DMS53 (cell line): ENCODE data around the gene RNF148.
"Not testable (repeated sequence)": the region's sequence is repeated elsewhere in the genome, so short reads cannot be mapped to it uniquely, and the experiment has no call there.

Experiments
- DNase-seq: peaks from one replicate; lab custom pipeline; 2025; lab: John Stamatoyannopoulos, UW

RNF148 gene

GRCh38 chr7:122689346-122690109 lies 13.2 kb downstream of the RNF148 start:
- peak; percentile 21 for DNase-seq

DNA sequence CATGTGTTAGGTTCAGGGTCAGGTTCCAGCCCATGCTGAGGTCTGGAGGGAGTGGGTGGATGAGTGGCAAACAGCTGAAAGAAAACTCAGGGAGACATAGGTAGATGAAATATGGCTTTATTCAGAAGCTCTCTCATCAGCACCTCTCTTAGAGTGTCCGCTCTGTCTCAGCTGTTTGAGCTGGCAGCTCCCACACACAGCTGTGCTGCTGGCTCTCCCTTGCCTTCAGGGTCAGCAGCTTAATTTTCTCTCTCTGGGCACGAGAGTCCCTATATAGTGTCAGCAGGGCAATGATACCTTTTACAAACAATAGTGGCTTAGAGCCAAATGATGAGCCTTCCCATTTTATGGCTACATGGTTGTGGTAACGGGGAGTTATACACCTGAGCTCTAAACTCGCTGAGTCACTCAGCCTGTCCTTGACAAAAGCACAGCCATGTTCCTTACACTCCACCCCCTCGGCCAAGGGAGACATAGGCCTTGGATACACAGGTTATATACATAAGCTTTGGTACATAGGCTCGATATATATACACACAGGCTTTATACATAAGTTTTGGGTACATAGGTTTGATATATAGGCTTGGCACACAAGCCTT lies 14.2 kb downstream of the RNF148 start:
- DNase-seq, result peak; percentile 29

DNA sequence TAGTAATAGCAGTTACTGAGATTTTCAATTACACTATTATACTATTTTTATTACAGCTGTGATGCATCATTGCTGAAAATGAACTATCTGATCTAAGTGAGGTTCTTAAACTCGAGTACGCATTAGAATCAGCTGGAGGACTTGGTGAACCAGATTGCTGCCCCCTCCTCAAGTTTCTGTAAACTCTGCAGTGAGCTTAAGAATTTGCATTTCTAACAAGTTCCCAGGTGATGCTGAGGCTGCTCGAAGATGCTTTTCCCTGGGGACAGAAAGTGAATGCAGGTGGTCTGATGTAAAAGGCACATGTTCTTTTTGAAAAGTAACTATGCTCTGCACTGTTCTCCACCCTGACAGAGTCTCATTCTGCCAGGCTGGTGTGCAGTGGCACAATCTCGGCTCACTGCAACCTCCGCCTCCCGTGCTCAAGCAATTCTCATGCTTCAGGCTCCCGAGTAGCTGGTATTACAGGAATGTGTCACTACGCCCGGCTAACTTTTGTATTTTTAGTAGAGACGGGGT lies 16.3 kb downstream of the RNF148 start:
- DNase-seq, result no peak

- DNase-seq, result no peak
Measured at GRCh38 chr7:122684504-122684903, 18.2 kb downstream of the RNF148 start.

DNA sequence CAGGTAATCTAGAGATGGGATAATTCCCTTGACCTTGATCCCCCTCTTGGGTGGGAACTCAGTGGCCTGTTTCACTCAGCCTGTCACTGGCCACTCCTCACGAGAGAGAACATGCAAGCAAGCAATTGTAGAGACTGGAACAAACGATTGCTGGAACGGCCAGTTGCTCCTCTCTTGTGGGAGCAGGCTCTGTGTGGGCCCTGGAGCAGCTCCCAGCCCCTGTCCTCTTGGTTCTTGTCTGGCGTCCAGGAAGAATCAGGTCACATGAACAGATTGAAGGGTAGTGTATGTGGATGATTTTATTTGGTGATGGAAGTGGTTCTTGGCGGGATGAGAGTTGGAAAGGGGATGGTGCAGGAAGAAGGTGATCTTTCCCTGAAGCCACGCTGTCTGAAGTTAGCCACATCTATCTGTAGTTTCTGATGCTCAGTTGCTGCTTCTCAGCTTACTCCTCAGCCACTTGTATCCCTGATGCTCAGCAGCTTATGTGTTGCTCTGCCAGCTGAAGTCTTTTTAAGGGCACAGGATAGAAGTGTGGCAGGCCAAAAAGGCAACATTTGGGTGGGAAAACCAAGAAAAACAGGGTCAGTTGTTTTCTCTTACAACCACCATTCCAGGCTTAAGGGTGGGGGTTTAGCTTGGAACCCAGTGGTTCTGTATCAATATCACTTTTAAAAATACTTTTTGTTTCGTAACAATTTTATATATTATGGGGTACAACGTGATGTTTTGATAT lies 19.7 kb downstream of the RNF148 start:
- no peak for DNase-seq

DNA sequence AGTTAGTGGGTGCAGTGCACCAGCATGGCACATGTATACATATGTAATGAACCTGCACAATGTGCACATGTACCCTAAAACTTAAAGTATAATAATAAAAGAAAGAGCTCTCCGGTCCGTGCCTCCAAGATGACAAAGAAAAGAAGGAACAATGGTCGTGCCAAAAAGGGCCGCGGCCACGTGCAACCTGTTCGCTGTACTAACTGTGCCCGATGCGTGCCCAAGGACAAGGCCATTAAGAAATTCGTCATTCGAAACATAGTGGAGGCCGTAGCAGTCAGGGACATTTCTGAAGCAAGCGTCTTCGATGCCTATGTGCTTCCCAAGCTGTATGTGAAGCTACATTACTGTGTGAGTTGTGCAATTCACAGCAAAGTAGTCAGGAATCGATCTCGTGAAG lies 21.5 kb downstream of the RNF148 start:
- DNase-seq, result not testable (repeated sequence)

- peak; percentile 50 for DNase-seq
Measured at GRCh38 chr7:122679813-122680212, 22.9 kb downstream of the RNF148 start.

DNA sequence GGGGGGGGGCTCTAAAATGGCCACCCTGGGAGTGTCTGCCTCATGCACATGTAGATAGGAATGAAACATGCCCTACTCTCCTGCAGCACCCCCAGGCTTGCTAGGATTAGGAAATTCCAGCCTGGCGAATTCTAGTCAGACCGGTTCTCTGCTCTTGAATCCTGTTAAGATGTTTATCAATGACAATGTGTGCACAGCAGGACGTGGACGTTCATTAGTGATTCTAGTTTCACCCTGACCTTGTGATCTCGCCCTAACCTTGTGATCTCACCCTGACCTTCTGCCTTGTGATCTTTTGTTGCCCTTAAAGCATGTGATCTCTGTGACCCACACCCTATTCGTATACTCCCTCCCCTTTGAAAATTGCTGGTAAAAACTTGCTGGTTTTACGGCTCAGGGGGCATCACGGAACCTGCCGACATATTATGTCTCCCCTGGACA lies 23.4 kb downstream of the RNF148 start:
- peak; percentile 96 for DNase-seq

DNA sequence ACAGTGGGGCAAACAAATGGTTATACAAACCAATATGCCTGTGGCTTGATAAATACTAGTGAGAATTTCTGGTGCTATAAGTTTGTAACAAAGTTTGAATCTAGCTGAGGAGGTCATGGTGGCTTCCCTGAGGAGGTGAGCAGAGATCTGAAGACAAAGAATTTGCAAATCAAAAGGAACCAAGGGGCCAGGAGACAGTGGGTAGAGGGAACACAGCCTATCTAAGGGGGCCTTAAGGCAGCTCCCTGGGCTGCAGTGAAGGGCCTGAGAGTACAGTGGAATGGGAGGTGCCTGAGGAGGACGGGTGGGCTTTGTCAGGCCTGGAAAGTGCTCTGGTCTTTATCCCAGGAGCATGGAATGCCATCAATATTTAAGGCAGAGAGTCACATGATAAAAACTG lies 25.6 kb downstream of the RNF148 start:
- no peak for DNase-seq

- peak; percentile 94 for DNase-seq
Measured at GRCh38 chr7:122676466-122676865, 26.3 kb downstream of the RNF148 start.

GRCh38 chr7:122675621-122676020 lies 27.1 kb downstream of the RNF148 start:
- DNase-seq, result no peak

GRCh38 chr7:122675011-122675410 lies 27.7 kb downstream of the RNF148 start:
- DNase-seq, result no peak

GRCh38 chr7:122674502-122674901 lies 28.2 kb downstream of the RNF148 start:
- DNase-seq, result no peak

DNA sequence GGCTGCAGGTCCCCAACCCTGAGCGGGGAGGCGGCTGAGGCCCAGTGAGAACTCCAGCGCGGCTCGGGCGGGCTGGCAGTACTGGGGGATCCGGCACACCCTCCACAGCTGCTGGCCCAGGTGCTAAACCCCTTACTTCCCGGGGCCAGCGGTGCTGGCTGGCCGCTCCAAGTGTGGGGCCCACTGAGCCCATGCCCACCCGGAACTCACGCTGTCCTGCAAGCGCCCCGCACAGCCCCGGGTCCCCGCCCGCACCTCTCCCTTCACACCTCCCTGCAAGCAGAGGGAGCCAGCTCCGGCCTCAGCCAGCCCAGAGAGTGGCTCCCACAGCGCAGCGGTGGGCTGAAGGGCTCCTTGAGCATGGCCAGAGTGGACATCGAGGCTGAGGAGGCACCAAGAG lies 28.8 kb downstream of the RNF148 start:
- DNase-seq, result no peak

- no peak for DNase-seq
Measured at GRCh38 chr7:122672536-122672935, 30.2 kb downstream of the RNF148 start.

- DNase-seq, result no peak
Measured at GRCh38 chr7:122663733-122664132, 39.0 kb downstream of the RNF148 start.

- no peak for DNase-seq
Measured at GRCh38 chr7:122658856-122659255, 43.9 kb downstream of the RNF148 start.

DNA sequence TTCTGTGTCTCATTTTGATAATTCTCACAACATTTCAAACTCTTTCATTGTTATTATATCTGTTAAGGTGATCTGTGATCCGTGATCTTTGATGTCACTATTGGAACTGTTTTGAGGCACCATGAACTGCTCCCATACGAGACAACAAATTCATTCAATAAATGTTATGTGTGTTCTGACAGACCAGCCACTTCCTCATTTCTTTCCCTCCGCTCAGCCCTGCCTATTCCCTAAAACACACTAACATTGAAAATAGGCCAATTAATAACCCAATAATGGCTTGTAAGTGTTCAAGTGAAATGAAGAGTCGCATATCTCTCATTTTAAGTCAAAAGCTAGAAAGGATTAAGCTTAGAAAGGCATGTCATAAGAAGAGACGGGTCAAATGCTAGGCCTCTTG lies 49.0 kb downstream of the RNF148 start:
- peak; percentile 33 for DNase-seq

GRCh38 chr7:122652876-122653275 lies 49.8 kb downstream of the RNF148 start:
- peak; percentile 93 for DNase-seq
